A549 treated with AZD2906 at 1 μM for 4 hours (cell line): Measurements from ENCODE around the gene MDN1. TPM values are rescaled to one million over a fixed set of nuclear protein-coding genes. Genes with fewer than 3 reads are reported as not detected.

ENCODE experiments used
- total RNA-seq: library from RNA; stranded (reverse); fragments of 200-300 nt; extraction: Qiagen RNA extraction; gene quantifications from 5 replicates; pipeline ENCODE4 v1.2.3, GENCODE V29; 2022

Gene MDN1, protein sequence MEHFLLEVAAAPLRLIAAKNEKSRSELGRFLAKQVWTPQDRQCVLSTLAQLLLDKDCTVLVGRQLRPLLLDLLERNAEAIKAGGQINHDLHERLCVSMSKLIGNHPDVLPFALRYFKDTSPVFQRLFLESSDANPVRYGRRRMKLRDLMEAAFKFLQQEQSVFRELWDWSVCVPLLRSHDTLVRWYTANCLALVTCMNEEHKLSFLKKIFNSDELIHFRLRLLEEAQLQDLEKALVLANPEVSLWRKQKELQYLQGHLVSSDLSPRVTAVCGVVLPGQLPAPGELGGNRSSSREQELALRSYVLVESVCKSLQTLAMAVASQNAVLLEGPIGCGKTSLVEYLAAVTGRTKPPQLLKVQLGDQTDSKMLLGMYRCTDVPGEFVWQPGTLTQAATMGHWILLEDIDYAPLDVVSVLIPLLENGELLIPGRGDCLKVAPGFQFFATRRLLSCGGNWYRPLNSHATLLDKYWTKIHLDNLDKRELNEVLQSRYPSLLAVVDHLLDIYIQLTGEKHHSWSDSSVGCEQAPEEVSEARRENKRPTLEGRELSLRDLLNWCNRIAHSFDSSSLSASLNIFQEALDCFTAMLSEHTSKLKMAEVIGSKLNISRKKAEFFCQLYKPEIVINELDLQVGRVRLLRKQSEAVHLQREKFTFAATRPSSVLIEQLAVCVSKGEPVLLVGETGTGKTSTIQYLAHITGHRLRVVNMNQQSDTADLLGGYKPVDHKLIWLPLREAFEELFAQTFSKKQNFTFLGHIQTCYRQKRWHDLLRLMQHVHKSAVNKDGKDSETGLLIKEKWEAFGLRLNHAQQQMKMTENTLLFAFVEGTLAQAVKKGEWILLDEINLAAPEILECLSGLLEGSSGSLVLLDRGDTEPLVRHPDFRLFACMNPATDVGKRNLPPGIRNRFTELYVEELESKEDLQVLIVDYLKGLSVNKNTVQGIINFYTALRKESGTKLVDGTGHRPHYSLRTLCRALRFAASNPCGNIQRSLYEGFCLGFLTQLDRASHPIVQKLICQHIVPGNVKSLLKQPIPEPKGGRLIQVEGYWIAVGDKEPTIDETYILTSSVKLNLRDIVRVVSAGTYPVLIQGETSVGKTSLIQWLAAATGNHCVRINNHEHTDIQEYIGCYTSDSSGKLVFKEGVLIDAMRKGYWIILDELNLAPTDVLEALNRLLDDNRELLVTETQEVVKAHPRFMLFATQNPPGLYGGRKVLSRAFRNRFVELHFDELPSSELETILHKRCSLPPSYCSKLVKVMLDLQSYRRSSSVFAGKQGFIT (N-terminal part only)
- total RNA-seq: 9.0 to 11.9 TPM (median 11.0 TPM) in 5 replicates

GRCh38 chr6:89819336-89820130 lies at the start of gene MDN1:
TSS of gene MDN1 (minus strand) at chr6:89819794. CDS start at chr6:89819607, 187 bp downstream.

DNA sequence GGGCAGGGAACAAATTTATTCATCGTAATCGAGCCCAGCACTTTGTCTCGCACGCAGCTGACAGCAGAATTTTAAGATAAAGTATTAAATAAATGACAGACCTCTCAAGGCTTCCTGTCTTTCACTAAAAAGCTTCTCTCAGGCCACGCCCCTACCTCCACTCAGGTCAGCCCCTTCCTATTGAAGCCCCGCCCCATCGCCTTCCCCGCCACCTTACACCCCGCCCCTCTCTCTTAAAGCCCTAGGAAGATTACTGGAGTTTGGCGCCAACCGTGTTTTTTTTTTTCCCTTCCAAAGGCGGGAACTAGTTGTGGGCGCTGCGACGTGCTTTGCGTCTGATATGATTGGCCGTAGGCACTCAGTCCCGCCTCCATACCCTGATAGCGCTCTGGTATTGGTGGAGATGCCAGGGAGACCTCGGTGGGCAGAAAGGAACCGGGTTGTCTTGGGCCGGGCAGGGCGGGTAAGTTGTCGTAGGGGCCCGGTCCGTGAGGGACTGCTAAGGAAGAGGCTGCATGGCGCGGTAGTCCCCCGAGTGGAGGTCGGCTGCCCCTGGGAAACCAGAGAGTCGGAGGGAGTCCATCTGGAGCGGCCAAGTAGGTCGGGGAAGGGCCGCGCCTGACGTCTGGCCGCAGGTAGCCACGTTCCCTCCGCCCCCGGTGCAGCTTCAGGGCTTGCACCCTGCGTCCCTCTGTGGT lies 10.0 kb upstream of the MDN1 start, which contains the start of gene CASP8AP2:
CASP8AP2 (plus strand) TSS at position 409 of the 698 bp plus-strand sequence.

DNA sequence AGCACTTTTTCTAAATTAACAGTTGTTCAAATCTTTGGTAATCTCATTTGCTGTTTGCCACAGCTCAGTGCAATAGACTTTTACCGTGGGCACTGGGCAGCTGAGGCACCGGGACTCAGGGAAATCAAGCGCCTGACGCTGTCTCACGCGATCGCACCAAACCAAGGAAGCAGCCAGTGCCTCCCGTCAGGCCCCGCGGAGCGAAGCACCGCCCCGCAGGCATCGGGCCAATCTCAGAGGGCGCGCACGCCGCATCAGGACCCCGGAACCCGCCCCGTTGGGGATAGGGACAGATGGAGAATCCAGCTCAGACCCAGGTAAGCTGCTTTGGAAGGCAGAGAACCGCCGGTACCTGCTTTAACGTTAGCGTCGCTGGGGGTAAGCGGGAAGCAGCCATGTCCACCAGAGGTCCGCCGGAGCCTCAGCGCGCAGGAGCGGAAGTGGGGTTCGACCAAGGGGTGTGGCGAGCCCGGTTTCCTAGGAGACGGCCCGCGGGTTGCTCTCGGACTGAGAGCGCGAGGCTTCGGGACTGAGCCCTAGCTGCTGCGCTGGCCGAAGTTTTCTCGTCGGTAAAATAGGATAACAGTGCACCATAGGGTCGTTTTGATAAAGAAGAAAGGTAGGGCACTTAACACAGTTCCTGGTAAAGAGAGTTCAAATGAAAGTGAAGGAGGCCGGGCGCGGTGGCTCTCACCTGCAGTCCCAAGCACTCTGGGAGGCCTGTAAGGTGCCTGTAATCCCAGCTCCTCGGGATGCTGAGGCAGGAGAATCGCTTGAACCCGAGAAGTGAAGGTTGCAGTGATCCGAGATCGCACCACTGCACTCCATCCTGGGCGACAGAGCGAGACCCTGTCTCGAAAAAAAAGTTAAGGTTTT lies 181.0 kb downstream of the MDN1 start, which contains the start of gene LYRM2:
LYRM2 (minus strand) TSS at position 428 of the 876 bp plus-strand sequence; CDS start at position 397, 31 bp downstream.

Other genes with a start within 250 kb of the MDN1 start
- 28.3 to 40.4 TPM (median 29.6 TPM) in 5 replicates for gene LYRM2, start 181.0 kb downstream of the MDN1 start, total RNA-seq
- gene CASP8AP2, start 10.1 kb upstream of the MDN1 start, total RNA-seq: 4.3 to 7.7 TPM (median 5.7 TPM) in 5 replicates
- not detected in 5 replicates for gene GJA10, start 74.7 kb upstream of the MDN1 start, total RNA-seq